Hematopoietic multipotent progenitor cell (in vitro differentiated cells): ENCODE measurements around the gene LRP1B. TPM values are rescaled to one million over a fixed set of nuclear protein-coding genes. Genes with fewer than 3 reads are reported as not detected.

Experiments used
- DNase-seq, 3 donors: peaks; one replicate each; pipeline ENCODE4 v3.0.0-alpha.2; 2011 to 2015; ENCODE audit warnings: low read depth in 2 of 3, low spot score in 2 of 3
- total RNA-seq: library from RNA; depleted of rRNA; stranded (reverse); fragments of >200 nt; gene quantifications from one replicate; pipeline ENCODE4 v1.2.3, GENCODE V29; 2012

LRP1B gene
- total RNA-seq, 1 donor = under 0.01 TPM

DNA sequence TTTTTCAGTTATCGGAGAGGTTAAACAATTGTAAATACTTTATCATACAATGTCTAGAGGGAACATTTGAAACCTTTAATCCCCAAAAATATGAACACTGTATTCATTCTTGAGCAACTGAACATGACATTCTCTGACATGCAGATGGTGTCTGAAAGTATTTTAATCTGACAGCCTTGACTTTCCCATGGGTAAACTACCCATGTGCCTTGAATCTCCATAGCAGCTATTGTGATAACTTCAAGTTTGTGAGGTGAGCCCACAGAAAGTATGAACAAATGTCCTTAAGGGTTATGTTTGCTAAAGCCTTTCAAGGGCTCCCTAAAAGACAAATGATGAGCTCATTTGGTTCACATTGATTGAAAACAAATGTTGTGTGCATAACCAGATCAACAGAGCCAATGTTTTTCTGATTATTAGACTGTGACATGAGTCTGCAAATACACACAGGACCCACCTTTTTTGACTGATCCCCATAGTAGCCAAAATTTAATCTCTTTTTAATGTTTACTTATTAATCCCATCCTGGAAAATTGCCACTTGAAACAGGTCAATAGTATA is 1326.0 kb downstream of the LRP1B start:
- no peak for DNase-seq

DNA sequence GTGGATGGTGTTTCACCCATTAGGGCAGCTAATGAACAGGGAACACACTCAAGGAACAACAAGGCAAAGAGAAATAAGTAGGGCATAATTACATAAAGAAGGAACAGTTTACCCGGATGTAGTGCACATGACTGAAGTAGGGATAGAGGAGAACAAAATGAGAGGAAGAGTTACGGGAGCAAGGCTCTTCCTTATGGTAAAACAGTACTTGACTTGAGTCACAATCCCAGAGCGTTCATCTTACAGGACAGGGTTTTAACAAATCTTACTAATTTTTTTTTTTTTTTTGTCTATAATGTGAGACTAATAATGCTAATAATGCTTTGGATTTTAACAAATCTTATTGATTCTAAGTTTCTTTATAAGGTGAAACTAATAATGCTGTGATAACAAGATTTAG is 1329.5 kb downstream of the LRP1B start:
- DNase-seq = no peak

DNA sequence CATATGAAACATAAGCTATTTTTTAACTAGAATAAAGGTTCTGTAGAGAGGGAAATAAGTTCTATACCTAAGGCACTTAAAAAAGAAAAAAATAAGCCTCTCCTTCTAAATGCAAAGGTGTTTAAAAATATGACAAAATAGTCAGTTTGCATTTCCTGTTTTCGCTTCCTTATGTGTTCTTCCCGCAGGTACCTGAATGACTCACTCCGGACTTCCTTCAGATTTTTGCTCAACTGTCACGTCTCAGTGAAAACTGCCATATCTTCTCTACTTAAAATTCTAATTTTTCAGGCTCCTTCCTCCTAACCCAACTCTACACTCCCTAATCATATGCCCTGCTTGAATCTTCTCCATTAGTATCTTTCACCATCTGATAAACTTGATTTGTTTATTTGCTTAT is 1333.1 kb downstream of the LRP1B start:
- no peak for DNase-seq

DNA sequence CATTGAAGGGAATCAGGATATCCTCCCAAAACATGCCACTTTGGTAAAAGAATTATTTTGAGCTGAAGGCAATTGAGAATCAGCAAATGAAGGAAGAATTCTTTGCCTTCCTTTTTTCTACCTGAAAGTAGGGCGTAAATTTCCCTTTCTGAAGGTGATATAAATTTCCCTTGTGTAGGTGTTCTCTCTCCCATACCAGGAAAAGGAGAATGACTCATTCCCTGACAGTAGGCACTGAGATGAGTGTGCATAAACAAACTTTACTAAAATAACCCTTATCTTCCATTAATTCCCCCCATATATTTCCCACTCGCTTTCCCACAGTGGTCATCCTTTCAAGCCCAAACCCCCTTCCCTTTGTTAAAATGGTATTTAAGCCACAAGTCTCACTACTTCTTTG is 1339.0 kb downstream of the LRP1B start:
- no peak for DNase-seq

DNA sequence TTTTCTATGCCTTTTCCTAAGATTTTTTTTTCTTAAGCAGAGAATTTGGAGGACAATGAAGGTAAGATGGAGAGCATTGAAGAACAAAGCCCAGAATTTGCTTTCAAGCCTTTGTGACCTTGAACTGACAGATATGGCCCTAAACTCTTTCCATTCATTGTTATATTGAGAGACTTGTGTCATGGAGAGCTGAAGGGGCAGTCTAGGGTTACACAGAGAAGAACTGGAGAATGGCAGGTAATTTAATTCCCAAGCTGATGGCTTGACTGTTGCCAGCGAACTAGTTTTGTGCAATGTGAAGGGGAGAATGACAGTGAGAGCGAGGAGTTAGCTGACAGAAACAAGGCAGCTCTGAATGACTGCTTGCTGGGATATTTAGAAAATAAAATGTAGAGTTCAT is 1344.2 kb downstream of the LRP1B start:
- no peak for DNase-seq

DNA sequence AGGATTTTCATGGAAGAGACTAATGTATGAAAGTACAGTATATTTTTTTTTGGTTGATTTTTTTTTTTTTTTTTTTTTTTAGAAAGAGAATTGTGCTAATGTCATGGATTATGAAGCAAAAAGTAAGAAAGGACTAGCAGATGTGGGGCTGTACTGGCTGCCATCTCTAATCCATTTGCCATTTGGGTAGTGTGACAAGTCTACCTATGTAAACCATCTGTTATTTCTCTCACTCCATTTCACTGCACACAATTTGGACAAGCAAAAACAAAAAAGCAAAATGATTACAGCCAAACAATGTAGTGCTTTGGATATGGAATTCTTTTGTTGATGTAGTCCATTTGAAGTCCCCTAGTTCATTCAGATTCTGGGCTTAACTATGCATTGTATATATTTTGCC is 1355.4 kb downstream of the LRP1B start:
- no peak for DNase-seq

DNA sequence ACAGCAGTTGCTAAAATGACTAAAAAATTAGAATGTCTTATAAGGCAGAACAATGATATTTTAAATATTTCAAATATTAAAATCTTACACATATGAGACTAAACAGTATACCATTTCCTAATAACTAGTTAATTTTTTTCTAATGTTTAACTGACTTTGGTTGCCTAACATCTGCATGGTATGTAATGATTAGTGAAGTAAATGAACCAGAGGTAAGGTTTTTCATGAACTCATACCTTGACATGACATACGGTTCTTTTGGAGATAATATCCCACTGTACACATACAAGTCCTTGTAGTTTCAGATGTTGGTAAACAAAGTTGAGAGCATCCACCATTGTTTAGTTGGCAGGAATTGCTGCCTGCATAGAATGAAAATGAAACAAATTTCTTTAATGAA is 1360.2 kb downstream of the LRP1B start:
- DNase-seq = no peak

DNA sequence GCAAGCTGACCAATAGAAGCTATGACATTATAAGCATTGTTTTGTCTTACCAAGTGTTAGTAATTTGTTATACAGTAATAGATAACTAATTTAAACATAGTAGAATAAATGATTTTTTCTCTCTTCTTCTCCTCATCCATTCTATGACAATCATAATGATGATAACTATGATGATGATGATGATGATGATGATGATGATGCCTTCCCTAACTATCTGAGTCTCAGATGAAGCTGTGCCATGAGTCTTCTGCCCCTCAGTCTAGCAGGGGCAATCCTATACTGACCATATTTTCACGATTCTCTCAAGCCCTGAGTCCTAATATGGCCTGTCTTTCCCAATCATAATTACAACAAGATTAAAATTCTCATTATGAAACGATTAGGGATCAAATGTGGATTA is 1369.0 kb downstream of the LRP1B start:
- DNase-seq = no peak

DNA sequence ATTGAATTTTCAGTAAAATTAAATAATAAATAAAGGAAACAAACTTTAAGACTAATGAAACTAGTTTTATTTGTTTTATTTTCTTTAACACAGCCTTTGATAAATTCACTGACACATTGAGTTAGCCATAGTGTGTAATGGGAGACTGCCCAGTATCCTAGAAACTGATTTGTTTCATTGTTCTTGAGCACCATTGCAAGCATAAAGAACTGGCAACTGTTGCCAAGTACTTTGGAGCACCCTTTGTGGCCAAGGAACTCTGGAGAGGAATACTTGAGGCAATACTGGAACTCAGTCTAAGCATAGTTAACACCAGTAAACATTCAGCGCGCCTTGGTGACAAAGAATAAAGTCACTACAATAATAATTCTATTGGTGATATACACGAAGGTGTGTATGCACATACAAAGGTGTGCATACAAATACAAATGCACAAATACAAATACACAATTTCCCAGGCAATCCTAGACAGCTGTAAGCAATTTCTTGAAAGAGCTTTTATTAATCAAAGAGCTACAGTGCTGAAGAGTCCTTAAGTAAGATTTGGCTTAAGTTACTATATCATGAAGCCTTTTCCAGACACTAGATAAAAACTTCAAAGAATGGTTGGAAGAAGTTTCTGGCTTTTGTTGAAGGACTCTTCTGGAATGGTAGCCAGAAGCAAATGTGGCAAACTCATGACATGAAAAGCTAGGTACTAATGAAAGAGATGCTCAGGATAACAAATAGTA is 1371.2 kb downstream of the LRP1B start:
- no peak for DNase-seq

DNA sequence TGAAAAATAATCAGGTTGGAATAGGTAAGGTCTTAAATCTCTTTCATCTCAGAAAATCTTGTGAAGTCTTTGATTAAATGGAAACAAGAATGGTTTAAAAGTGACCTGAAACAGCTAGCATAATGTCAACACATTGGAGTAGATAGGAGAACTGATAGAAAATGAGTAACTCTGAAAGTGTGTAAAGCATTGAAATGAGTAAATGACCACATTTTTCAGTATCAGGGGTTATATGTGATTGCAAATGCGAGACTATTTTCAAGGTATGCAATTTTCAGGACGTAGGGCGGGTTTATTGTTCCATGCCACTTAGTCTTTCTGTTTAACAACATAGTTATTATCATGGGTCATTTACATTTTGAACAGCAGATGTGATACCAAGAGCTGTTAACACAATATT is 1383.2 kb downstream of the LRP1B start:
- DNase-seq = no peak

DNA sequence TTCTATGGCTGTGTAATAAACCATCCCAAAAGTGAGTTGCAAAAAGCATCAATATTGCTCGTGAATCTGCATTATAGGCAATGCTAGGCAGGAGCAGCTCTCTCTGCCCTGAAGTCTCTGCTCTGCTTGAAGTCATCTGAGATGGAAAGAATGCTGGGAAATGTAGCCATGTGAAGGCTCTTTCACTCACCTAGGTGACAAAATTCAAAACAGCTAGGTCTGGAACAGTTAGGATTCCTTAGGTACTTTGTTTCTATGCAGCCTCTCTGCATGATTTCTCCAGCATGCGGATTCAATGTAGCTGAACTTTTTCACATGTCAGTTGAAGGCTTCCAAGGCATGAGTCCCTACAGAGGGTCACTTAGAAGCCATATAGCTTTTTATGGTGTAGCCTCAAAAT is 1383.7 kb downstream of the LRP1B start:
- no peak for DNase-seq

DNA sequence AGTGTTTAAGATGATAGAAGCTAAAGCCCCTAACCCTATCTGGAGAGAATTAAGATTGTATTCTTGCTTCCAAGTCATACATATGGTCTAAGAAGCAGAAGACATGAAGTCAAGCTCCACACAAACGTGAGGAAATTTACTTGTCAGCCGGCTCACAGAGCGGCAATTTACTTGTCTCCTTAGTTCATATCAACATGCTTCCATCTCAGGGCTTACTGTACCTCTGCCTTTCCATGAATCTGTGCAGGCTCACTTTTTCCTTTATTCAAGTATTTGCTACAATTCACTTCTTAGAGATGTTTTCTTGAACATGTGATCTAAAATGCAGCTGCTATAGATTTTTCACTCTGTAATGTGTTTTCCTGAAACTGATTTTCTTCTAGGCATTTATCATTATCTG is 1386.4 kb downstream of the LRP1B start:
- DNase-seq = no peak

DNA sequence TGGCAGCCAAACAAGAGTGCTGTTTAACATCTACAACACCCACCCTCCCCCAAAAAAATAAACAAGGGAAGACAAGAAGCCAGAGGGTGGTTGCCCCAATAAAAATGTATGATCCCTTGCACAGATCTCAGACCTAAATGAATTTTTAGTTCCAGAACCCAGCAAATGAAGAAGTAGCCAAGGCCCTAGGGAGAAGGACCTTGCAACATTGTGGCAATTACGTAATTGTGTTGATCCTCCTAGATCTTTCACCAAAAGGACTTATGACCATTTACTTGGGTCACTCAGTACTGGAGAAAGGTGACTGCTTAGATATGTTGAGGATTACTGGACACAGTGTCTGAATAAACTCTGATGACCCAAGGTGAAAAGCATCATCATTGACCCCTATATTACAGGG is 1393.8 kb downstream of the LRP1B start:
- no peak for DNase-seq

DNA sequence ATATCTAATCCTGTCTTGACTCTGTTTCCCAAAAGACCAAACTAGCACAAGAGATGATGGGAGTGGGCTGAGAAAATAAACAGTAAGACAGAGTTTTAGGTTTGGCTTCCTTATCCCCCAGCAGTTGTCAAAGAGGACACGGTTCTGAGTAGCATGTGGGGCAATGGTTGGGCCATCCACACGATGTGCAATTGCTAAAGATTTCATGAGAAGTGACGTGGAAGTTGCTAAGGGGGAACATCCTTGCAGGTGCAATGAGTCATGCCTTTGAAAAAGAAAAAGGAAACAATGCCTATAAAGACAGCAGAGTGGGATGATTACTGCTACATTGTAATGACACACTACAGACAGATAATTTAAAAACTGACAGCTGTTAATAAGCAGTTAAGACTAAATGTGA is 1395.8 kb downstream of the LRP1B start:
- DNase-seq = no peak

DNA sequence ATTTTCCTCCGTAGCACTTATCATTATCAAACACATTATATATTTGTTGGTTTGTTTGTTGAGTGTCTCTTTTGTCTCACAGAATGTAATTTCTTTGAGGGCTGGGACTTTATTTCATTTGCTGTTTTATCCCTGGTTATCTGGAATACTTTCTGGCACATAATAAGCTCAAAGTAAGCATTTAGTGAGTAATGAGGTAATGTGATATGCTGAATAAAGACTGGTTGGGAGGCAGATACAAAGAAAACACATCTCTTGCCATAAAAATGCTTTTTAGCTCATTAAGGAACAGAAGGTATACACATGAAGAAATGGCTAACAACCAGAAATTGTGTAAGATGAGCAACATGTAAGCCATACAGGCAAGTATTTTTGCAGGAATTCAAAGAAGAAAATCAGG is 1411.8 kb downstream of the LRP1B start:
- DNase-seq = no peak

DNA sequence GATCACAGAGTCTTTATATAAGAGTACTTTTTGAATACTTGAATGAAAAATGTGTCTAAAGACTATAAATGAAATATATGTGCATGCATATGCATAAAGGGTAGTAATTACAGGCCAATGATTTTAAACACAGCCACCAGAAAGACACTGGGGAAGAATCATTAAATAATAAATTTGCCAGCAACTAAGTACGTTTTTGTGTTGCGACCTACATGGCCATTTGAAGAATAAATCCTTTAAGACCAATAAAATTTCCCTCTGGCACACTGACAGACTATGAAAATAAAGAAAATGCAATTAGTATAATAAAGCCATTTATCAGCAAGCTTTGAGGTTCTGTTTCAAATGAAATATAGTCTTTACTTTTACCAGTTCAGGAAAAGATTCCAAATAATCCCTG is 1413.3 kb downstream of the LRP1B start:
- DNase-seq = no peak

DNA sequence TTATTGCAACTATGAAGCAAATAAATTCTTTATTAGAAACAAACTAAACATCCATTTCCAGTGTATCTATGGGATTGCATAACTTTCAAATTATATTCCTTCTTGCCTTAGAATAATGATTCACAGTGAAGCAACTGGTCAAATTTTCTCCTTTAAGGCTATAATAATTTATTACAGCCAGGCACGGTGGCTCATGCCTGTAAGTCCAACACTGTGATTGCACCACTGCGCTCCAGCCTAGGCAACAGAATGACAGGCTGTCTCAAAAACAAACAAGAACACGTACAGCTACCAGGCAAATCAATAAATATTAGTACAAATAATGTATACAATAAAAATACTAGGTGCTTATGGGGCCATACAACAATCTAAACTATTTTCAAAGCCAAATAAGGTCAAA is 1416.2 kb downstream of the LRP1B start:
- DNase-seq = no peak

DNA sequence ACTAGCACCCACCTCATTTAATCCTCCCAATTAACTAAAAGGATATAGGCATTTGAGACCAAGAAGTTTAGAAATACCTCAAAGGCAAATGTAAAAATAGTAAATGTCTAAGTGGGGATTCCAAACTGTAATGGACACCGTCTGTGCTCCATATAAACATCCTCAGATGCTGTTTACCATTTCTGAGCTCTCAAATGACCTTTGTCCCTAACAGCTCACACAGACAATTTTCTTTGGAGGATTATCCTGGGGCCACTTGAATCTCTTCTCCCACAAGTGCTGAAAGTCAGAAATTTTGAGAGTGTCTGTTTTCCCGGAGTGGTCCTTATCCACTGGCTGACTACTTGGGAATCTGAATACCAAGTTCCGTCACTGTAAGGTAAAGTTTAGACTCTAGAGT is 1418.9 kb downstream of the LRP1B start:
- no peak for DNase-seq

DNA sequence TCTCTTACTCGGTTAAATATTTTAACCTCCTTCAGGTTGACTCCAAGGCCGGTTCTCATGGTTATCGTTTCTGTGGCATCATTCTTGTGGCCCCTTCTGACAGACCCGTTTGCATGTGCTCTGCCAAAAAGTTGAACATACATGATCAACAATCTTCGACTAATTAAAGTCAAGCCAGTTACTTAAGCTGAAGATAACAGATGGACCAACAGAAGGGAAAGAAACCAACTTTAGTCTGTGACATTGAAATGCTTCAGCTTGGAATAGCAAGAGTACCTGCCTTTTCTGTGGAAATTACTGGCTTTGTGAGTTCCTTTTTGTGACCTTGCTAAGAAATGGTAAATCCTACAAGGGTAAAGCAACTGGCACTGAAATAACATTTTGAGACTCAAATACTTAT is 1429.1 kb downstream of the LRP1B start:
- no peak for DNase-seq

DNA sequence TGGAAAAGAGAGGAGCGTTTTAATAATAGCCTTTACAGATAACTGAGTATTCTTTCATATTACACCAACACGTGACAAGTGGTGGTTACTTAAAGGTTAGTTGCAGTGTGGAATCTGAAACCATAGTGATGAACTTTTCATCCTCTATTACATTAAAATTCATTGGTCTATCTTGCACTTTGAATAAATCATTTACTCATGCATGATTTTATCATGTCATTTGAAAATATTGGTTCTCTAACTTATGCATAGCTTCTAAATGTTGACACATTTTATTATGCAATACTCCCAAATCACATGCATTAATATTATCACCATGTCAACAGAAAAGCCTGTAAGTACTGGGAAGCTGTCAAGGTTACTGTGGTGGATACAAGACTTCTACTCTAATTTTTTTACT is 1432.2 kb downstream of the LRP1B start:
- DNase-seq = no peak

DNA sequence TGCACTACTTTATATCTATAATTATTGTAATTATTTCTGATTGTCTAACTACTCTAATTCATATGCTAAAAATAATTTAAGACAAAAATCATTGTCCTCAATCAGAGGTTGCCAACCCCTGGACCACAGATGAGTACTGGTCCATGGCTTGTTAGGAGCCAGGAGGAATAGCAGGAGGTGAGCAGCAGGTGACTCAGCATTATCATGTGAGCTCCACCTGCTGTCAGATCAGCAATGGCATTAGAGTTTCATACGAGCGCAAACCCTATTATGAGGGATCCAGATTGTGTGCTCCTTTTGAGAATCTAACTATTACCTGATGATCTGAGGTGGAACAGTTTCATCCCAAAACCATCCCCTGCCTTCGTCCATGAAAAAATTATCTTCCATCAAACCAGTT is 1434.4 kb downstream of the LRP1B start:
- no peak for DNase-seq

DNA sequence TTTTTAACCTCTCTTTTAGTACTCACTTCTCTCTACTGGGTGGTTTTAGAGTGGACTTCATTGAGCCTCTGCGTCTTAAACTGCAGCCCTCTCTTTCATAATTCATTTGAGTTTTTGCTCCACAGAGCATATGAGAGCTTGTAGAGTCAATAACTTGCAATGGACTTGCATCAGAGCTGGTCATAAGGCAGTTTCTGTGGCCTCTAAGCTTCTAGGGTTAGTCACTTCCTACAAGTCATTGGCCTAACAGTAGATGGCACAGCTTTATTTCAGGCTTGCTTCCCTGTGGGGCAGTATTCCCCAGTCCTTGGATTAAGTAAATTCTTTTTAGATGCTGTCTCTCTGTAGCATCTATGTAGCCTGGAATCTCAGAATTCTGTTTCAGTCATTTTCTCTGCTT is 1435.7 kb downstream of the LRP1B start:
- DNase-seq = no peak

DNA sequence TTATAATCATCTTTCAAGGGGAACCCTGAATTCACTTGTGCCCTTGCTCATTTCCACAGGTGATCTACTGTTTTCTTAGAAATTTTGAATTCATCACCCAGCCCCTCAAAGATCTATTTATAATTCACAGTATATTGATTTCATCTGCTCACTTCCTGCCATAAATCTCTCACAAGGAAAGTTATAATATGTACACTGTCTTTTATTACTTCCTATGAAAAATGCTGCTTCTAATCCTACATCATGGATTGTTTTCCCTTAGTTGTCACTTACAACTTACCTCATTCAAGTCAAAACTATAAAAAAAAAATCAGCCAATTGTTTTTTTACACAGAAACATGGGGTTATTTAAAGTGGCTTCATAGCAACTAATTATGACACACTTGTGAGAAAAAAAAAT is 1443.0 kb downstream of the LRP1B start:
- no peak for DNase-seq
